SH-SY5Y (cell line): ENCODE measurements around the gene CAMKK1.

Experiments
- GATA2 ChIP-seq: IDR thresholded peaks from 2 replicates; pipeline ENCODE4 v1.6.1; 2011; ENCODE audit warnings: mild to moderate bottlenecking, low read depth, low read length
- GATA3 ChIP-seq: IDR thresholded peaks from 2 replicates; pipeline ENCODE4 v1.6.1; 2011; ENCODE audit warnings: low read depth, mild to moderate bottlenecking, low read length, moderate library complexity

DNA sequence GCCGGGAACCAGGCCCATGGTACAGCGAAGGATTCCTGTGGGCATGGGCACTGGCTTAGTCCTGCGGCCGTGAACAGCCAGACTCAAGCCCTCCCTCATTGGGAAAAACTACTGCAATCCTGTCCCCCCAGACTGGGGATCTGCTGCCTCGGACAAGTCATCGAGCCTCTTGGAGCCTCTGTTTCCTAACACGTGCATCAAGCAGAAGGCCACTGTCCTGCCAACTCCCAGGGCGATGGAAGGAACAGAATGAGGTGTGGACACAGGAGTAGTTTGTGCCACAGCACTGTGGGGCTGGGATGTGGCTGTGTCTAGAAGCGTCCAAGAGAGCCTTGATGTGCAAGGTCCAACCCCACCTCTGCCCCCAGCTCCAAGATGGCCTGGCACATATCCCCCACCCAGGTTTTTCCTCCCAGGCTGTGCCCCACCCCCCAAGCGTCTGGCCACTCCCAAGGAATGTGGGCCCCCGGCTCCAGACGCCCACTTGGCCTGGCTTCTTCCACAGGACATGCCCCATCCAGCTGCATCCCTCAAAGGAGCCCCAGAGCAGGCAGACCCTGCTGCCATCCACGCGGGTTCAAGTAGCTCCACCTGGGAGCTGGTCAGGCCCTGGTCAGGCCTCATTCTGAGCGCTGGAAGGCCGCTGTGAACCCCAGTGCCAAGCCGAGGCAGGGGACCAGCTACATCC lies 3.4 kb downstream of the CAMKK1 start:
- TF ChIP-seq GATA2 (no peak), GATA3 (no peak)
